NCI-H345 treated with DMSO at 0.1 percent for 48 hours (cell line): ENCODE data around the gene ATXN1.
"Not testable (repeated sequence)": the region's sequence is repeated elsewhere in the genome, so short reads cannot be mapped to it uniquely, and the experiment has no call there.

Experiments used
- DNase-seq: peaks from one replicate; lab custom pipeline; 2025; ENCODE audit not compliant: unreplicated experiment; lab: John Stamatoyannopoulos, UW

The ATXN1 gene

DNA sequence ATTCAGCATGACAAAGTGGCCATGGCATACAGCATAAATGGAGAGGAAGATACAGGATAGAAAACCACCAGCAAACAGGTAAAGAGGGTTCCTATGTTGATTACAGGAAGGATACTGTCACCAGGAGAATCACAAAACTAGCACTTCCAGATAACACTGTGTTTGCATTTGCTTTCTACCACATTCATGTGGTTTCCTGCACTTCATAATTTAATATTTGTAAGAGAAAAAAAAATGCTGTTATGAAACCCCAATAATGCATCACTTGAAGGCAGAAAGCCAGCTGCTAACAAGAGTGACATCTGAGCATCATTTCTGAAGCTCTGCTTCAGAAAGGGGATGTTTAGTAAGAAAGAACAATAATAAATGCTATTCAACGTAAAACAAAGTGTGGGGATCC lies 106.6 kb downstream of the ATXN1 start:
- no peak for DNase-seq

DNA sequence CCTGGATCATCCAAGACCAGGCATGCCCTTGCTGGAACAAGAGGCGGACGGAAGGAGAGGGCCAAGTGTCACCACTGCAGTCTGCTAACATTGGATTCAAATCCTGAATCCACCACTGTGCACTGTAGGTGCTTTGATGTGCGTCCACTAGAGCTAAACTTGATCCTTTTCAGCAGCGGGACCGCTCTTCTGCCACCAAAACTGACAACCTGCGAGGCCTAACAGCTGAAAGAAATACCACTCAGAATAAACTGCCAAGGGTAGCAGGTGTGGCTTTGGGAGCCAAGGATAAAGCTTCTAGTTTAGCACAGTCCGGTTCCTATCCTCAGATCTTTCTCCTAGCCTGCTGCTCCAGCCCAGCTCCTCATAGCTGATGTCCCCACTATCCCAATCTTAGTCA lies 108.0 kb downstream of the ATXN1 start:
- DNase-seq, result no peak

GRCh38 chr6:16651871-16652270 lies 109.4 kb downstream of the ATXN1 start:
- DNase-seq, result no peak

DNA sequence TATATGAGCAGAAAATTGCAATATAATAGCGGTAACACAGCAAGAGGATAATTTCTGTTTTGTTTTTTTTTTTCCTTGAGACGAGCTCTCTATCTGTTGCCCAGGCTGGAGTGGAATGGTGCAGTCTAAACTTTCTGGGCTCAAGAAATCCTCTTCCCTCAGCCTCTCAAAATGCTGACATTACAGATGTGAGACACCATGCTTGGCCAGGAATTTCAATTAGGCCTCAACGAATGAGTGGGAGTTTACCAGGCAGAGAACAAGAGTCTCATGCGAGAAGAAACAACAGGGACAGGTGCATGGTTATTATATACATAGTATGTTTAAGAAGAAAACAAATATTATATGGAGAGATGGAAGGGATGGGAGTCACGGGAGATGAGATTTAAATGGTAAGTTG lies 111.4 kb downstream of the ATXN1 start:
- DNase-seq, result no peak

DNA sequence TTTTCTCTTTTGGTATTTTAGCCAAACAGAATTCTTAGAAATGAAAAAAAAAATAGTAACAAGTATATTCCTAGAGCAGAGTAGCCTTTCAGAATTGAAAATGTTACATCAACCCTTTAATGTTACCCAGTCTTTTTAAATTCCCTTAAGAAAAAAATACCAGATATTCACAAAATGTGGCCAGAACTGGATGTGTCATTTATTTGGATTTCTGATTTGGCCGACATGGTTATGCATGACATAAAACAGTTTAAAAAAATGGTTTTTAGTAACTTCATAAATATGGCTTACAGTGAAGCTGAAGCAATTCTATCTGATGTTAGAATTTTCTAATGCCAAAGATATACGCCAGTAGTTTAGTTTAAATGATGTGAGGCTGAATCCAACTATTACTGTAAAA lies 112.0 kb downstream of the ATXN1 start:
- DNase-seq, result no peak

GRCh38 chr6:16648003-16648402 lies 113.3 kb downstream of the ATXN1 start:
- DNase-seq, result no peak

DNA sequence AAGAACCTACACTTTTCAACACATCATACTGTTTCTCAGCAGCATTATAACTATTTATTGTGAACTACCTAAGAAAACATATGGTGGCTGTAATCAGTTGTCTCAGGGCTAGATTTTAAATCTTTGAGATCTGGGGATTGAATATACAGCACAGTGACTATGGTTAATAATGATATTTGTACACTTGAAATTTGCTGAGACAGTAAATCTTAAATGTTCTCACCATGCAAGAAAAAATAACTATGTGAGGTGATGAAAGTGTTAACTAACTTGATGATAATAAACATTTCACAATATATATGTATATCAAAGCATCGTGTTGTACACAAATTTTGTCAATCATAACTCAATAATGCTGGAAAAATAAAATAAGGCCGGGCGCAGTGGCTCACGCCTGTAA lies 113.8 kb downstream of the ATXN1 start:
- DNase-seq, result no peak

- no peak for DNase-seq
Measured at GRCh38 chr6:16644540-16645250, 116.6 kb downstream of the ATXN1 start.

DNA sequence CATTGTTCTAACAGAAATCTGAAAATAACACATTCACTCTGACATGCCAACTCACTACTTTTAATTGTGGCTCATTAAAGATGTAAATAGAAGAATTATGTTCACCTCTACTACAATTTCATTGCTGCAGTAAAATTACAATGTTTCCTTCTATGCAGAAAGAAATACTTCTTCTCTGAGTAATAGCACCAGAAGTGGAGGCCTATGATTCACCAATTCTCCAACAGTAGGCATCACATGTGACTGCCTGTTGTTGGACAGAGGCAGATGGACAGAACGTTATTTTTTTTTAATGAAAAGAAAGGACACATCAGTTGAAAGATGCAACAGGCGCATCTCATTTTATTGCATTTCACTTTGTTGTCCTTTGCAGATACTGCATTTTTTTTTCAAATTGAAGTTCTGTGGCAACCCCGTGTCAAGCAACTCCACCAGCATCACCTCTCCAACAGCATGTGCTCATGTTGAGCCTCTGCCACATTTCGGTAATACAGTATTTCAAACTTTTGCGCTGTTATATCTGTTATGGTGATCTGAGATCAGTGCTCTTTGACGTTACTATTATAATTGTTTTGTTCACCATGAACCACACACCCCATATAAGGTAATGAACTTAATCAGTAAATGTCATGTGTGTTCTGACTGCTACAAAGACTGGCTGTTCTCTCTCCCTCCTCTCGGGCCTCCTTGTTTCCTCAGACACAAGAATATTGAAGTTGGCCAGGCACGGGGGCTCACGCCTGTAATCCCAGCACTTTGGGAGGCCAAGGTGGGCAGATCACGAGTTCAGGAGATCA lies 121.4 kb downstream of the ATXN1 start:
- no peak for DNase-seq

DNA sequence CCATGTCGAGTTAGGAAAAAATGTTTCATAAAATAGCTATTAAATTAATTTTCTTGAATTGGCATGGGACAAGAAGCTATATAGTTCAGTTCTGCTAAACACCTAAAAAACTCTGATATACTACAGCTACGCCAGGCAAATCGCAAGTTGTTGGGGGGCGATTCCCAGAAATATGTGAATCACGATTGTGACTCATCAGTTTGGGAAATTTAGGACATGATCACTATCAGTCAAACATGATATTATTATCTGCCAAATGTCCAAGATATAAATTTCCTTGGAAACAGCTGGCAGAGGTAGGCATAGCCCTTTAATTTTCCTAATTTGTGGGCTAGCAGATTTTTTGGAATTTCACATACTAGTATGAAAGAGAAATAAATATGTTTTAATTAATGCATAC lies 123.6 kb downstream of the ATXN1 start:
- DNase-seq, result no peak

DNA sequence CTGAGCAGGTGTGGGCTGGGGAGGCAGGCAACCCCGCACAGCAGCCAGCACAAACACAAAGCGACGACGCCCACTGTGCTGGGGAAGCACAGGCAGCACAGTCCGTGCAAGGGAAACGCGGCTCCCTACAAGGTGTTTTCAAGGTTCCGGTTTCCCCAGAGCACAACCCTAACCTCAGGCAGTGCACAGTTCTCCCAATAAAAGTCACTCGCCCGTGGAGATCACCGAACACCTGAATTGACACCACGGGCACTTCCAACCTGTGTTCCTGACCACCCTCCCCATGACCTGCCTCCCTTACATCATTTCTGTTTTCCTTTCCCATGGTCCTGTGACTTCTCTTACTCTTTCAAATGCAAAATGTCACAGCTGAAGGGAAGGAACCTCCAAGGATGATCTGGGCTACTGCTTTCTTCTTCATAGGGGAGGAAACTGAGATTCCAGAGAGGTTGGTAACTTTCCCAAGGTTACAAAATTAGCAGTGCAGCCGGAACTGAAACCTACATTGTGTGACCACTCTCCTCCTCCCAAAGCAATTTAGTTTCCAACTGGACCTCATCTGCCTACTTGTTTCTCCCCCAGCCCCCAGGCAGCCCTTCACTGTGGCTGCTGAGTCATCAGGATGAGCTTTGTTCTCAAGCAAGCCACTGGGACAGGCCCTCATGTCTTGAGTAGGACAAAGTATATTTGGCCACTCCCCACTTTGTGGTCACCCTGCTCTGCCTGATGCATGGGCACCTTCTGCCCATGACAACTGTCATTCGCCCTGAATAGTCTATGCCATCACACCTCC lies 125.3 kb downstream of the ATXN1 start:
- DNase-seq, result no peak

DNA sequence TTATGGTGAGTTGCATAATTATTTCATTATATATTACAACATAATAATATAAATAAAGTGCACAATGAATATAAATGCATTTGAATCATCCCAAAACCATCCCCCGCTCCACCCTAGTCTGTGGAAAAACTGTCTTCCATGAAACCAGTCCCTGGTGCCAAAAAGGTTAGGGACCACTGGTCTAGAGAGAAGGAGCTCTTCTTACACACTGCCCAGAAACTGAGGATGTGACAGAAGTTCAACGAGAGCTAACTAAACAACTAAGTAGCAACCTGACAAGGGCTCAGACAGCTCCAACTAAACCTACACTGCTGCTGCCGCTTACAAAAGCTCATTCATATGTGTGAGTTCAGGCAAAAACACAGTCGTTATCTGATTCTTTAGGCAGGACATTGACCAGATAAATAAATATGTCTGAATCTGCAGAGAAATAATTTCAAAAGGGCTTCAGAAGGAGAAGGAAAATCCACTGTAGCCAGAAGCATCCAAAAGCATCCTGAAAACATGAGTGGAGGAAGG lies 125.9 kb downstream of the ATXN1 start:
- no peak for DNase-seq

- no peak for DNase-seq
Measured at GRCh38 chr6:16634855-16635254, 126.4 kb downstream of the ATXN1 start.

GRCh38 chr6:16633961-16634360 lies 127.3 kb downstream of the ATXN1 start:
- no peak for DNase-seq

DNA sequence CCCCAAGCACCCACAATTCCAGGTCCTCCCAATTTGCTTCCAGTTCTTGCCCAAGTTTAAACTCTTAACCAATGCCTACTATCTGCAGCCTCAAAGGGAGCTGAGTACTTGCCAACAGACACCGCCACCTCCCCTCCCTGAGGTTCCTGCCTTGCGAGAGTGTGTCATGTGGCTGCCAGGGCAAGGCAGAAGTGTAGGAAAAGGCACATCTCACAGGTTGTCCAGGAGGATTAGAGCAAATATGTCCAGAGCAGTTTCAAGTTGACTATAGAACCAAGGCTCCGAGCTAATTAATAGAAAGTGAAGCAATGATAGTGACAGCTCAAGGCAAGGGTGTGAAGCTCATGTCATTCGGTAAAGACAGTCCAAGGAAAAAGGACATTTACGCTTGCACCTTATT lies 127.8 kb downstream of the ATXN1 start:
- DNase-seq, result no peak

DNA sequence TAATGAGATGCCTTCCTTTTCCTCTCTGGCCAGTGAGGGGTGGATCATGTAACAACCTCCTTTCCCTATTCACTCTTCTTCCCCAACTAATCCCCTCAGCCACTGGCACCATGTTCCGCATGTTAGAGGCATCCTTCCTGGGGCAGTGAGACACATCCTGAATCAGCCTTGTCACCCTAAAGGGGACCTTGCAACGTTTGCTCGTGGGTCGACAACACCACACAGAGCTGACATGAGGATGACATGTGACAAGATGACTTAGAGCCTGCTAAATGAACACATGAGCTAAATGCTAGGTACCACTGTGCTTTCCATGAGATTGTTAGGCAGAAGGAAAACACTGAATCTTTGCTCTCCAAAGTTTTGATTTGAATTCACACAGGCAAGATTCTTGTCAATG lies 129.2 kb downstream of the ATXN1 start:
- DNase-seq, result no peak

GRCh38 chr6:16630026-16630643 lies 131.1 kb downstream of the ATXN1 start:
- DNase-seq, result no peak

DNA sequence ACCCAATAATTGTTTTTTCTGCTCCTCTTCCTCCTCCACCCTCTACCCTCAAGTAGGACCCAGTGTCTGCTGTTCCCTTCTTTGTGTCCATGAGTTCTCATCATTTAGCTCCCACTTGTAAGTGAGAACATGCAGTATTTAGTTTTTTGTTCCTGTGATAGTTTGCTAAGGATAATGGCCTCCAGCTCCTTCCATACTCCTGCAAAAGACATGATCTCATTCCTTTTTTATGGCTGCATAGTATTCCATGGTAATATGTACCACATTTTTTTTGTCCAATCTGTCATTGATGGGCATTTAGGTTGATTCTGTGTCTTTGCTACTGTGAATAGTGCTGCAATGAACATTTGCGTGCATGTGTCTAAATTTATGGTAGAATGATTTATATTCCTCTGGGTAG lies 132.7 kb downstream of the ATXN1 start:
- not testable (repeated sequence) for DNase-seq

GRCh38 chr6:16626650-16627049 lies 134.6 kb downstream of the ATXN1 start:
- no peak for DNase-seq

GRCh38 chr6:16625291-16626265 lies 135.7 kb downstream of the ATXN1 start:
- DNase-seq, result no peak
